ENCODE data around the gene FBXL17.
A peak's percentile ranks its signal among the peaks of the same experiment; 100 is the strongest.

Gene FBXL17

DNA sequence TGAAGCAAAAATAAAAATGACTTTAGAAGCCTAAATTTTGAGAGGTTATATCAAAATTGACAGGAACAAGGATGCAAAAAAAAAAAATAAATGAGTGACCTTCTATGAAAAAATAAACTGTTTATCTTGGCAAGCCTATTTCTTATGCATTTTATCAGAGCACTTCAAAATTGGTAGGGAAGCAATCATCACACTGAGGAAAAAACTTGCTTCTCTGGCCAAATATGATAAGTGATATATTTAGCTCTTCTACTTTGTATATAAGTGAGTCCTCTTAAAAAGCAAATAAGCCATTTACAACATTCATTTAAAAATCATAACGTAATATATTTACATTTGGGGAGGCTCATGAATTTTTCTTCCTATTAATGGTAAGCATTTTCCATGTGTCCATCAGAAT, 287.1 kb downstream of the FBXL17 start:
- POLR2A ChIA-PET, result no interaction called here

DNA sequence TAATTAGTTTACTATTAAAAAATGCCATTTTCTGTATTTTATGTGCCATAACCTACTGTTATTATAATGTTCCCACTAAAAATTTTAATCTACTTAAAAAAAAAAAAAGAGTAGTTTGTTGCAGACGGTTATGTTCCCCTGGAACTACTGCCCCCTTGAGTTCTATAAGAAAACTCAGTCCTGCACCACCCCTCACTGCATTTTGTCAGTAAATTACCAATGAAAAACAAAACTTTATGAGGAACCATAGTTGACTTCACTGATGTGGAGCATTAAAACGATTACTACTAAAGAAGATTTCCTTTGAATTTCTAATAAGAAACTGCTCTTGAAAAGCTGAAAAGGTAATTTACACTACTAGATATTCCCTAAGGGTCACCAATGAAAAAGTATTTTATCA, 288.7 kb downstream of the FBXL17 start:
- H3K36me3 ChIP-seq (ENCODE audit: control insufficient read depth in 2 of 2, insufficient read depth in 1 of 2, low read length in 2 of 2), result no peaks in the 10 kb centered on the region
- H3K9me3 ChIP-seq (ENCODE audit: control insufficient read depth, insufficient read depth, low read depth, low read length), result no peaks in the 10 kb centered on the region
- no peak overlapping the region for H3K27ac ChIP-seq (ENCODE audit: extremely low read depth, low read depth, low read length)
- ChIA-PET POLR2A (no interaction called here), CTCF (interaction anchor here (0.6 to 1.5 kb wide), 6 partner anchors 10 to 1814 kb away, joined by 3 to 15 read pairs (median 4); no protein-coding TSS in a partner anchor)
- no peak overlapping the region for H3K4me3 ChIP-seq (ENCODE audit: low read depth, low read length)
- no peaks in the 10 kb centered on the region for H3K4me1 ChIP-seq (ENCODE audit: control insufficient read depth, insufficient read depth, low read length)
- TF ChIP-seq ZNF555 (tag by site-specific recombination; conservative IDR thresholded peaks at IDR 0.05) (no peak), ZBTB8A (tag by site-specific recombination; IDR thresholded peaks at IDR 0.05) (no peak), HOXA7 (CRISPR knock-in tag; IDR thresholded peaks at IDR 0.05; ENCODE audit: borderline replicate concordance) (no peak), ZNF211 (tag by site-specific recombination; IDR thresholded peaks at IDR 0.05; ENCODE audit: low read depth) (no peak), ZNF654 (tag by site-specific recombination; IDR thresholded peaks at IDR 0.05; ENCODE audit: low read depth) (peak; percentile 24; the same call in 1 of the 2 replicates), KLF10 (tag by site-specific recombination; IDR thresholded peaks at IDR 0.05) (no peak), ZBTB17 (tag by site-specific recombination; IDR thresholded peaks at IDR 0.05) (no peak)
- TF ChIP-seq, protein P1, sequence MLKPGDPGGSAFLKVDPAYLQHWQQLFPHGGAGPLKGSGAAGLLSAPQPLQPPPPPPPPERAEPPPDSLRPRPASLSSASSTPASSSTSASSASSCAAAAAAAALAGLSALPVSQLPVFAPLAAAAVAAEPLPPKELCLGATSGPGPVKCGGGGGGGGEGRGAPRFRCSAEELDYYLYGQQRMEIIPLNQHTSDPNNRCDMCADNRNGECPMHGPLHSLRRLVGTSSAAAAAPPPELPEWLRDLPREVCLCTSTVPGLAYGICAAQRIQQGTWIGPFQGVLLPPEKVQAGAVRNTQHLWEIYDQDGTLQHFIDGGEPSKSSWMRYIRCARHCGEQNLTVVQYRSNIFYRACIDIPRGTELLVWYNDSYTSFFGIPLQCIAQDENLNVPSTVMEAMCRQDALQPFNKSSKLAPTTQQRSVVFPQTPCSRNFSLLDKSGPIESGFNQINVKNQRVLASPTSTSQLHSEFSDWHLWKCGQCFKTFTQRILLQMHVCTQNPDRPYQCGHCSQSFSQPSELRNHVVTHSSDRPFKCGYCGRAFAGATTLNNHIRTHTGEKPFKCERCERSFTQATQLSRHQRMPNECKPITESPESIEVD (tag by site-specific recombination; IDR thresholded peaks at IDR 0.05), result peak; percentile 57; the same call in 1 of the 2 replicates

More for the DNA sequence above, 287.1 kb downstream of the FBXL17 start:
- CTCF ChIA-PET, result interaction anchor here (0.7 kb wide), 1 partner anchor 773 kb away, joined by 3 read pairs; no protein-coding TSS in a partner anchor
- no peak overlapping the region for H3K4me3 ChIP-seq (ENCODE audit: low read depth, low read length)
- no peaks in the 10 kb centered on the region for H3K36me3 ChIP-seq (ENCODE audit: control insufficient read depth in 2 of 2, insufficient read depth in 1 of 2, low read length in 2 of 2)
- no peaks in the 10 kb centered on the region for H3K9me3 ChIP-seq (ENCODE audit: control insufficient read depth, insufficient read depth, low read depth, low read length)
- TF ChIP-seq ZNF830 (tag by site-specific recombination; IDR thresholded peaks at IDR 0.05; ENCODE audit: low read depth) (no peak), ZNF274 (IDR thresholded peaks at IDR 0.05; ENCODE audit: low read length) (no peak), ZNF274 (tag by site-specific recombination; IDR thresholded peaks at IDR 0.05; ENCODE audit: borderline replicate concordance) (no peak), HOXA7 (CRISPR knock-in tag; IDR thresholded peaks at IDR 0.05; ENCODE audit: borderline replicate concordance) (no peak), ZNF311 (tag by site-specific recombination; IDR thresholded peaks at IDR 0.05; ENCODE audit: borderline replicate concordance) (no peak), ZNF621 (tag by site-specific recombination; IDR thresholded peaks at IDR 0.05) (no peak), ZNF146 (tag by site-specific recombination; IDR thresholded peaks at IDR 0.05) (no peak), BCL11A (tag by site-specific recombination; IDR thresholded peaks at IDR 0.05; ENCODE audit: low read depth) (no peak), ZBTB20 (tag by site-specific recombination; IDR thresholded peaks at IDR 0.05) (no peak), ZNF426 (tag by site-specific recombination; IDR thresholded peaks at IDR 0.05) (no peak), MZF1 (tag by site-specific recombination; IDR thresholded peaks at IDR 0.05; ENCODE audit: borderline replicate concordance) (no peak), ZNF792 (tag by site-specific recombination; IDR thresholded peaks at IDR 0.05) (no peak), ZNF707 (tag by site-specific recombination; IDR thresholded peaks at IDR 0.05) (no peak)
- TF ChIP-seq, protein P2, sequence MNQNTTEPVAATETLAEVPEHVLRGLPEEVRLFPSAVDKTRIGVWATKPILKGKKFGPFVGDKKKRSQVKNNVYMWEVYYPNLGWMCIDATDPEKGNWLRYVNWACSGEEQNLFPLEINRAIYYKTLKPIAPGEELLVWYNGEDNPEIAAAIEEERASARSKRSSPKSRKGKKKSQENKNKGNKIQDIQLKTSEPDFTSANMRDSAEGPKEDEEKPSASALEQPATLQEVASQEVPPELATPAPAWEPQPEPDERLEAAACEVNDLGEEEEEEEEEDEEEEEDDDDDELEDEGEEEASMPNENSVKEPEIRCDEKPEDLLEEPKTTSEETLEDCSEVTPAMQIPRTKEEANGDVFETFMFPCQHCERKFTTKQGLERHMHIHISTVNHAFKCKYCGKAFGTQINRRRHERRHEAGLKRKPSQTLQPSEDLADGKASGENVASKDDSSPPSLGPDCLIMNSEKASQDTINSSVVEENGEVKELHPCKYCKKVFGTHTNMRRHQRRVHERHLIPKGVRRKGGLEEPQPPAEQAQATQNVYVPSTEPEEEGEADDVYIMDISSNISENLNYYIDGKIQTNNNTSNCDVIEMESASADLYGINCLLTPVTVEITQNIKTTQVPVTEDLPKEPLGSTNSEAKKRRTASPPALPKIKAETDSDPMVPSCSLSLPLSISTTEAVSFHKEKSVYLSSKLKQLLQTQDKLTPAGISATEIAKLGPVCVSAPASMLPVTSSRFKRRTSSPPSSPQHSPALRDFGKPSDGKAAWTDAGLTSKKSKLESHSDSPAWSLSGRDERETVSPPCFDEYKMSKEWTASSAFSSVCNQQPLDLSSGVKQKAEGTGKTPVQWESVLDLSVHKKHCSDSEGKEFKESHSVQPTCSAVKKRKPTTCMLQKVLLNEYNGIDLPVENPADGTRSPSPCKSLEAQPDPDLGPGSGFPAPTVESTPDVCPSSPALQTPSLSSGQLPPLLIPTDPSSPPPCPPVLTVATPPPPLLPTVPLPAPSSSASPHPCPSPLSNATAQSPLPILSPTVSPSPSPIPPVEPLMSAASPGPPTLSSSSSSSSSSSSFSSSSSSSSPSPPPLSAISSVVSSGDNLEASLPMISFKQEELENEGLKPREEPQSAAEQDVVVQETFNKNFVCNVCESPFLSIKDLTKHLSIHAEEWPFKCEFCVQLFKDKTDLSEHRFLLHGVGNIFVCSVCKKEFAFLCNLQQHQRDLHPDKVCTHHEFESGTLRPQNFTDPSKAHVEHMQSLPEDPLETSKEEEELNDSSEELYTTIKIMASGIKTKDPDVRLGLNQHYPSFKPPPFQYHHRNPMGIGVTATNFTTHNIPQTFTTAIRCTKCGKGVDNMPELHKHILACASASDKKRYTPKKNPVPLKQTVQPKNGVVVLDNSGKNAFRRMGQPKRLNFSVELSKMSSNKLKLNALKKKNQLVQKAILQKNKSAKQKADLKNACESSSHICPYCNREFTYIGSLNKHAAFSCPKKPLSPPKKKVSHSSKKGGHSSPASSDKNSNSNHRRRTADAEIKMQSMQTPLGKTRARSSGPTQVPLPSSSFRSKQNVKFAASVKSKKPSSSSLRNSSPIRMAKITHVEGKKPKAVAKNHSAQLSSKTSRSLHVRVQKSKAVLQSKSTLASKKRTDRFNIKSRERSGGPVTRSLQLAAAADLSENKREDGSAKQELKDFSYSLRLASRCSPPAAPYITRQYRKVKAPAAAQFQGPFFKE (tag by site-specific recombination; IDR thresholded peaks at IDR 0.05; ENCODE audit: borderline replicate concordance), result no peak
- TF ChIP-seq, protein P3, sequence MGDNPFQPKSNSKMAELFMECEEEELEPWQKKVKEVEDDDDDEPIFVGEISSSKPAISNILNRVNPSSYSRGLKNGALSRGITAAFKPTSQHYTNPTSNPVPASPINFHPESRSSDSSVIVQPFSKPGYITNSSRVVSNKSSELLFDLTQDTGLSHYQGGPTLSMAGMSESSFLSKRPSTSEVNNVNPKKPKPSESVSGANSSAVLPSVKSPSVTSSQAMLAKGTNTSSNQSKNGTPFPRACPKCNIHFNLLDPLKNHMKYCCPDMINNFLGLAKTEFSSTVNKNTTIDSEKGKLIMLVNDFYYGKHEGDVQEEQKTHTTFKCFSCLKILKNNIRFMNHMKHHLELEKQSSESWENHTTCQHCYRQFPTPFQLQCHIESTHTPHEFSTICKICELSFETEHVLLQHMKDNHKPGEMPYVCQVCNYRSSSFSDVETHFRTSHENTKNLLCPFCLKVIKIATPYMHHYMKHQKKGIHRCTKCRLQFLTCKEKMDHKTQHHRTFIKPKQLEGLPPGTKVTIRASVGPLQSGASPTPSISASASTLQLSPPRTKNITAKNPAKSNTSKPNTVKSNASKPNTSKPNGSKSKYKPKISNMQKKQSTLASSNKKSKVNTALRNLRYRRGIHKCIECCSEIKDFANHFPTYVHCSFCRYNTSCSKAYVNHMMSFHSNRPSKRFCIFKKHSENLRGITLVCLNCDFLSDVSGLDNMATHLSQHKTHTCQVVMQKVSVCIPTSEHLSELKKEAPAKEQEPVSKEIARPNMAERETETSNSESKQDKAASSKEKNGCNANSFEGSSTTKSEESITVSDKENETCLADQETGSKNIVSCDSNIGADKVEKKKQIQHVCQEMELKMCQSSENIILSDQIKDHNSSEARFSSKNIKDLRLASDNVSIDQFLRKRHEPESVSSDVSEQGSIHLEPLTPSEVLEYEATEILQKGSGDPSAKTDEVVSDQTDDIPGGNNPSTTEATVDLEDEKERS (tag by site-specific recombination; IDR thresholded peaks at IDR 0.05), result no peak
- no peak overlapping the region for H3K27ac ChIP-seq (ENCODE audit: extremely low read depth, low read depth, low read length)
- H3K4me1 ChIP-seq (ENCODE audit: control insufficient read depth, insufficient read depth, low read length), result no peaks in the 10 kb centered on the region
